HG03095 (cell line): Measurements from ENCODE around the gene ADAR.

Source experiments
- ATAC-seq: cut with Tn5 transposase; IDR thresholded peaks from one replicate; pipeline ENCODE4 v1.9.1; 2021; ENCODE audit warnings: moderate library complexity; ENCODE audit not compliant: unreplicated experiment

ADAR gene

GRCh38 chr1:154584267-154584994 is 23.6 kb downstream of the ADAR start:
- no peak for ATAC-seq

- ATAC-seq, result no peak
These were observed 24.2 kb downstream of the ADAR start for GRCh38 chr1:154583773-154584172.

- no peak for ATAC-seq
These were observed 25.1 kb downstream of the ADAR start for GRCh38 chr1:154582885-154583284.

- no peak for ATAC-seq
These were observed 26.2 kb downstream of the ADAR start for GRCh38 chr1:154581766-154582165.

GRCh38 chr1:154579374-154579773 is 28.6 kb downstream of the ADAR start:
- no peak for ATAC-seq

GRCh38 chr1:154578058-154578418 is 29.9 kb downstream of the ADAR start:
- ATAC-seq, result no peak

GRCh38 chr1:154577346-154578057 is 30.5 kb downstream of the ADAR start:
- no peak for ATAC-seq

- no peak for ATAC-seq
These were observed 31.9 kb downstream of the ADAR start for GRCh38 chr1:154575951-154576566.

- no peak for ATAC-seq
These were observed 32.6 kb downstream of the ADAR start for GRCh38 chr1:154575147-154575927.

- ATAC-seq, result no peak
These were observed 33.3 kb downstream of the ADAR start for GRCh38 chr1:154574716-154575115.

- ATAC-seq, result no peak
These were observed 34.8 kb downstream of the ADAR start for GRCh38 chr1:154573168-154573510.

- no peak for ATAC-seq
These were observed 35.4 kb downstream of the ADAR start for GRCh38 chr1:154572468-154573167.

- ATAC-seq, result no peak
These were observed 36.1 kb downstream of the ADAR start for GRCh38 chr1:154571964-154572288.

- no peak for ATAC-seq
These were observed 36.6 kb downstream of the ADAR start for GRCh38 chr1:154571244-154571963.

GRCh38 chr1:154568157-154568815 is 39.7 kb downstream of the ADAR start:
- no peak for ATAC-seq

- ATAC-seq, result no peak
These were observed 40.4 kb downstream of the ADAR start, which contains the start of gene CHRNB2 for GRCh38 chr1:154567386-154568156. CHRNB2 (plus strand) TSS chr1:154567778; CDS start chr1:154568045, 267 bp downstream.

GRCh38 chr1:154565876-154566275 is 42.1 kb downstream of the ADAR start:
- no peak for ATAC-seq

GRCh38 chr1:154559466-154560044 is 48.4 kb downstream of the ADAR start:
- ATAC-seq, result peak; percentile 39
